Measurements from ENCODE around the gene NEK8. TPM values are rescaled to one million over a fixed set of nuclear protein-coding genes. Genes with fewer than 3 reads are reported as not detected.

NEK8 gene
- total RNA-seq, 1 donor from 2014 or later: 29.7 TPM

DNA sequence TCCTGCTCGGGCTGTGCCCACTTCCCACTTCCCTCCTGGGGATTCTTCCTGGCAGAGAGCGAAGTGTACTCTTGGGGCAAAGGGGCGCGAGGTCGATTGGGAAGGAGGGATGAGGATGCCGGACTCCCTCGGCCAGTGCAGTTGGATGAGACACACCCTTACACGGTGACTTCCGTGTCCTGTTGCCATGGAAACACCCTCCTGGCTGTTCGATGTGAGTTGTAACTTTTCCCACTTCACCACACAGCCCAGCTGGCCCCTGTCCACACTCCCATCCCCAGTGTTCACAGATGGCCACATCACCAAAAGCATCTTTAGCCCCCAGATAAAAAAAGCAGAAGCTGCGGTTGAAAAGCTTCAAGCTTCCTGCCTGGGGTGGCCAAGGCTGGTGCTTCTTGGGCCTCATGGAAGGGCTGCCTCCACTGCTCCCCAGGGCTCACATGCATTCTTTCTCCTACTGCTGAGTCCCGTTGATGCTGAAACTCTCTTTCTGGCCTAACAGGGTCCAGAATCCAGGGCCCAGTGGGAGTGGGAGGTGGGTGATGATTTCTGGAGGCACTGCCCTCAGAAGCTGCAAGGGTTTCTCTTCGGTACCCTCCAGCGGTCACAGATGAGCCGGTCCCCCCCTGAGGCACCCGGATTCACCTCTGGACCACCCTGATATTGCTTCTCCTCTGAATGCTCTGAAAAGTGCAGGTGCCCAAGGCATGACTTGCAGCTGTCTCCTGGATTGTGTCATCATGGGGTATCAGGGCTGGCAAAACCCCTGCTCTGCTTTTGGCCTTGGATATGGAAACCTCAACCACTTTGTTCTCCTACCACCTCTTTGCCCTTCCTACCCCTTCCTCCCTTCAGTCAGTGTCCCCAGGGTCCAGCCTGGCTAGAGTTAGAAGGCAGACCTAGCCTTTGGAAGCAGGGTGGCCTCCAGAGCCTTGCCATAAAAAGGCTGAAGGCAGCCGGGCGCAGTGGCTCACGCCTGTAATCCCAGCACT, 13.1 kb downstream of the NEK8 start:
- H3K9me3 Mint-ChIP-seq: no peaks in the 10 kb centered on the region
- peaks cover 71% of the 10 kb centered on the region for H3K4me1 Mint-ChIP-seq
- ATAC-seq (ENCODE audit: low read depth) (peak; percentile 15), DNase-seq (peak; percentile 62)
- H3K27ac Mint-ChIP-seq: peak overlapping the region; percentile 99
- intact Hi-C loops (cut with micrococcal nuclease): loop anchor here (1.0 kb wide), 1 partner anchor 9 kb away; no protein-coding TSS in a partner anchor
- peaks cover 47% of the 10 kb centered on the region for H3K36me3 Mint-ChIP-seq (ENCODE audit: low read depth)
- ChIA-PET CTCF (interaction anchor here (1.4 to 17.6 kb wide), 2 partner anchors 8 to 14 kb away, joined by 7 to 545 read pairs; partner anchors contain the start of genes NEK8 and TLCD1), POLR2A (interaction anchor here (0.5 to 23.0 kb wide), 14 partner anchors 9 to 383 kb away, joined by 3 to 2384 read pairs (median 6); partner anchors contain the start of genes DHRS13, FLOT2, NEK8 and PHF12)
- peak overlapping the region; percentile 86 for H3K4me3 Mint-ChIP-seq
- no peak for TF ChIP-seq CTCF (IDR thresholded peaks at IDR 0.05)
- H3K27me3 Mint-ChIP-seq: no peaks in the 10 kb centered on the region

DNA sequence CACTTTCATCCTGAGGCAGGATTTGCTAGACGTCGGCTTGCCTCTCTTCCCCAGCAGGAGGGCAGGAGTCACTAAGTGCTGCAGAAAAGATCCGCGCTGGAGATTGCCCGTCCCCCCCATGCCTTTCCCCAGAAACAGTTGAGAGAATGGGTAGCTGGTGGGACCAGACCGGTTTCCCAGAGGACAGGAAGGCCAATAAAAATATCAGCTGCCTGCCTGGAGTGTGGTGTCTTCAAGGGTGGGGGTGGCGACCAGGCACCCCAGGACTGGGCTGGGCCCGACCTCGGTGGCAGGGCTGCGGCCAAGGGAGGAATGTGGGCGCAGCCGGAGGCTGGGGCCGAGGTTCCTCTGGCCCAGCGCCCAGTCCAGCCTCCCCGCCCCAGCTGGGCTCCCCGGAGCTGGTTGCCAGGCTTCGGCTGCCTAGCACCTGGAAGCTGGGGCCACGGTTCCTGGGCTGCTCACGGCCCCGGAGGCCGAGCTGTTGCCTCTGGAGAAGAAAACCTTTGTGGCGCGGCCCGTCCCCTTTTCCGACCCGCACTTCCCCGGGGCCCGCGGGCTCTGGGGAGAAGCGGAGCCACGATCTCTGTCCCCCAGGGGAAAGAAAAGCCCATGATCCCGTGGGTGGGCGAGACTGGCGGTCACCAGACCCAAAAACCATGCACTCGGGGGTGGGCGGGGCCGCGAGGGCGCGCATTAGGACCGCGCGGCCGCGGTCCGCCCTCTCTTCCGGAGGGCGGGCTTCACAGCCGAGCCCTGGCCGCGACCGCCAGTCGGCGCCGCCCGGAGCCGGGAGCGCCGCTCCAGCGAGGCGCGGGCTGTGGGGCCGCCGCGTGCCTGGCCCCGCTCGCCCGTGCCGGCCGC, 14.9 kb downstream of the NEK8 start, which contains the start of gene TRAF4:
Gene TRAF4 (plus strand): TSS at position 769 of the 861 bp plus-strand sequence. CDS start 102 bp downstream, outside the sequence.
- Mint-ChIP-seq H3K9me3 (no peaks in the 10 kb centered on the region), H3K36me3 (ENCODE audit: low read depth) (peaks cover 64% of the 10 kb centered on the region), H3K27me3 (no peaks in the 10 kb centered on the region), H3K27ac (peak within 1 kb of the TSS; percentile 99), H3K4me3 (peak within 1 kb of the TSS; percentile 93), H3K4me1 (peaks cover 70% of the 10 kb centered on the region)
- TF ChIP-seq CTCF (IDR thresholded peaks at IDR 0.05): no peak
- POLR2A ChIA-PET: interaction anchor here (0.7 to 23.0 kb wide), 13 partner anchors 8 to 397 kb away, joined by 3 to 2384 read pairs (median 4); partner anchors contain the start of genes BLTP2, FAM222B, NEK8 and PHF12
- peak; percentile 87 for DNase-seq
- peak; percentile 66 for ATAC-seq (ENCODE audit: low read depth)
- CTCF ChIA-PET: interaction anchor here (0.9 to 17.6 kb wide), 3 partner anchors 13 to 24 kb away, joined by 3 to 545 read pairs (median 7); partner anchors contain the start of genes NEK8, RPL23A and TLCD1
- intact Hi-C loops (cut with micrococcal nuclease): loop anchor here (1.0 kb wide), 1 partner anchor 15 kb away; the partner anchor contains the start of gene NEK8

GRCh38 chr17:28744104-28744971, 15.8 kb downstream of the NEK8 start:
- Mint-ChIP-seq H3K9me3 (no peaks in the 10 kb centered on the region), H3K4me1 (peaks cover 70% of the 10 kb centered on the region), H3K27me3 (no peaks in the 10 kb centered on the region), H3K27ac (peak overlapping the region; percentile 84), H3K4me3 (peak overlapping the region; percentile 93), H3K36me3 (ENCODE audit: low read depth) (peaks cover 69% of the 10 kb centered on the region)
- DNase-seq (peak; percentile 69), ATAC-seq (ENCODE audit: low read depth) (peak; percentile 13)
- ChIA-PET POLR2A (interaction anchor here (0.6 to 23.0 kb wide), 9 partner anchors 8 to 206 kb away, joined by 3 to 2384 read pairs (median 4); partner anchors contain the start of genes BLTP2, FAM222B, NEK8 and PHF12), CTCF (interaction anchor here (0.6 to 17.6 kb wide), 4 partner anchors 9 to 19 kb away, joined by 3 to 545 read pairs (median 3); partner anchors contain the start of genes NEK8 and TLCD1)
- intact Hi-C loops (cut with micrococcal nuclease): no loop called here
- TF ChIP-seq CTCF (IDR thresholded peaks at IDR 0.05): no peak
